Mononuclear cell (primary cell): ENCODE data around the gene NOX3. TPM values are rescaled to one million over a fixed set of nuclear protein-coding genes. Genes with fewer than 3 reads are reported as not detected.
"Not testable (repeated sequence)": the region's sequence is repeated elsewhere in the genome, so short reads cannot be mapped to it uniquely, and the experiment has no call there.

Experiments
- H3K27me3 ChIP-seq: 2 replicates; pipeline ENCODE4 v1.6.0; 2011; ENCODE audit warnings: low read length, control low read depth; ENCODE audit not compliant: insufficient read depth
- H3K4me1 ChIP-seq: 2 replicates; pipeline ENCODE4 v1.5.1; 2011; ENCODE audit warnings: mild to moderate bottlenecking, low read length, control low read depth; ENCODE audit not compliant: insufficient read depth
- H3K4me3 ChIP-seq: 2 replicates; pipeline ENCODE4 v1.5.1; 2011; ENCODE audit warnings: mild to moderate bottlenecking, low read length, moderate library complexity
- H3K9me3 ChIP-seq: 2 replicates; pipeline ENCODE4 v1.5.1; 2011; ENCODE audit warnings: low read depth, mild to moderate bottlenecking, control low read depth, low read length
- total RNA-seq: library from RNA; depleted of rRNA; stranded (reverse); fragments of >200 nt; gene quantifications from one replicate; pipeline ENCODE4 v1.2.3, GENCODE V29; 2012

NOX3 gene
- total RNA-seq, 1 donor: not detected

DNA sequence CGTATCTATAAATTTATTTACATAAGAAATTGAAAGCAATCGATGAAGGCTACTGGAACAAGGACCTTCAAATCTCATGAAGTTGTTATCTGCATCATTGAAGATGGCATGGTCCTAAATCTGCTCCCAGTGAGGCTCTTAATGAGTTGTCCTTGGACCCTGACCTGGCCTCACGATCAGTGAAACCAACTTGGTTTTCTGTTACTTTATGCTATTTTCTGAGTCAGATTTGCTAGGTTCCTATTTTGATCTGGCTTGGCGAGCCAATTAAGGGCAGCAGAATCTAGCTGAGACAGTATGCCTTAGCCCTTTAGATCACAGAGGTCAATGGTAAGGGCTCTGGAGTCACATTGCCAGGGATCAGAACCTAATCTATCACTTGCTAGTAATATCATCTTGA, 30.1 kb upstream of the NOX3 start:
- Histone ChIP-seq H3K4me3 (no peak overlapping the region), H3K4me1 (no peaks in the 10 kb centered on the region), H3K27me3 (no peaks in the 10 kb centered on the region), H3K9me3 (no peaks in the 10 kb centered on the region)

DNA sequence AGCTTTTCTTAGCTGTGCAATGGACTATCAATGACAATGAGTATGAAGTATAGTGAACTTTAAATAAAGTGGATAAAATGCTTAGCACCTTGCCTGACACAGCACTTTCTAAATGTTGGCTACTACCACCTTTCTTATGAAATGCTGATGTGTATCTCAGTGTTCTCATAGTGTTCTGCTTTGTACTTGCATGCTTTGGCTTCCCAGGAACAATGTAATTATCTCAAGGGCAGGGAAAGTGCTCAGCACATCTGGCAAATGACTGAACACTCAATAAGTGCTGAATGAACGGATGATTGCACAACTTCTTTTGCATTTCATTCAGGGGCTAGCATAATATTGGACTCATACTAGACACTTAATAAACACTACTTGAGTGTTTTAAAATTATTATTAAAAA, 28.2 kb upstream of the NOX3 start:
- H3K4me3 ChIP-seq: no peak overlapping the region
- no peaks in the 10 kb centered on the region for H3K27me3 ChIP-seq
- H3K4me1 ChIP-seq: no peaks in the 10 kb centered on the region
- no peaks in the 10 kb centered on the region for H3K9me3 ChIP-seq

- H3K4me3 ChIP-seq: no peak overlapping the region
- no peaks in the 10 kb centered on the region for H3K9me3 ChIP-seq
- H3K27me3 ChIP-seq: no peaks in the 10 kb centered on the region
- no peaks in the 10 kb centered on the region for H3K4me1 ChIP-seq
These were observed 25.6 kb upstream of the NOX3 start for GRCh38 chr6:155481215-155481614.

- no peaks in the 10 kb centered on the region for H3K4me1 ChIP-seq
- H3K27me3 ChIP-seq: no peaks in the 10 kb centered on the region
- no peaks in the 10 kb centered on the region for H3K9me3 ChIP-seq
- H3K4me3 ChIP-seq: no peak overlapping the region
These were observed 18.1 kb upstream of the NOX3 start for GRCh38 chr6:155473741-155474140.

GRCh38 chr6:155472886-155473285, 17.2 kb upstream of the NOX3 start:
- Histone ChIP-seq H3K4me1 (no peaks in the 10 kb centered on the region), H3K27me3 (no peaks in the 10 kb centered on the region), H3K4me3 (no peak overlapping the region), H3K9me3 (no peaks in the 10 kb centered on the region)

DNA sequence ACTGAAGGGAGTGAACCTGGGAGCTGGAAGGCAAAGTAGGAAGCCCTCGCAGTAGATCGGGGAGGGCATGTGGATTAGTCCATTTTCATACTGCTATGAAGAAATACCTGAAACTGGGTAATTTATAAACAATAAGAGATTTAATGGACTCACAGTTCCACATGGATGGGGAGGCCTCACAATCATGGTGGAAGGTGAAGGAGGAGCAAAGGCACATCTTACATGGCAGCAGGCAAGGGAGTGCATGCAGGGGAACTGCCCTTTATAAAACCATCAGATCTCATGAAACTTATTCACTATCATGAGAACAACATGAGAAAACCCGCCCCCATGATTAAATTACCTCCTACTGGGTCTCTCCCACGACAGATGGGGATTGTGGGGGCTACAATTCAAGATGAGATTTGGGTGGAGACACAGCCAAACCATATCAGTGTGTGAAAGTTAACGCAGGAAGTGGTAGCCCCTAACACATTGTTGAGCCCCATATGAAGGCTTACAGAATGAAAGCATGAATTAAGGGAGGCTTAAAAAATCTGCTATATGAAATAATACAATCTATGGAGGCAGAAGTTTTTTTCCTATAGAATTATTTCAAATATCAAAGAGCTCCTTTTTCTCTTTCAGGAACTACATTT, 15.5 kb upstream of the NOX3 start:
- H3K9me3 ChIP-seq: not testable (repeated sequence)

GRCh38 chr6:155468543-155468942, 12.9 kb upstream of the NOX3 start:
- H3K9me3 ChIP-seq, H3K27me3 ChIP-seq, H3K4me1 ChIP-seq, H3K4me3 ChIP-seq: not testable (repeated sequence)

More for the DNA sequence above, 15.5 kb upstream of the NOX3 start:
- not testable (repeated sequence) for H3K27me3 ChIP-seq, H3K4me3 ChIP-seq, H3K4me1 ChIP-seq

GRCh38 chr6:155466539-155466938, 10.9 kb upstream of the NOX3 start:
- no peaks in the 10 kb centered on the region for H3K27me3 ChIP-seq
- no peak overlapping the region for H3K4me3 ChIP-seq
- no peaks in the 10 kb centered on the region for H3K4me1 ChIP-seq
- H3K9me3 ChIP-seq: no peaks in the 10 kb centered on the region

DNA sequence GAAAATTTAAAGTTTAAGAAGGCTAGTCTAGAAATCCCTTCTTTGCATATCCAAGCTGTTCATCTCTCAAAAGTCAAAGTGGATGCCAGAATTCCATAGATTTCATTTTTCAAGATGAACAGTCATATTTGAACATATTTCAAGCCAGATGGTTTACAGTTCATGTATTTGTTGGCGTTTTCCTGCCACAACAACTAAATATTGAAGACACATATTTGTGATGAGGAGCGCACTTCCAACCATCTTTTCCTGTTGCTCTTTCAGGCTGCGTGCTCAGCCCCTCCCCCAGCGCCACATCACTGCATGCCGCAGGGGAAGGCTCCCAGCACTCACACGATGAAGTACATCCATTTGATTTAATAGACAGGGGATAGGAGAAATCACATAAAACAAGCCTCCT, 5.9 kb upstream of the NOX3 start:
- Histone ChIP-seq H3K4me1 (no peaks in the 10 kb centered on the region), H3K9me3 (no peaks in the 10 kb centered on the region), H3K27me3 (no peaks in the 10 kb centered on the region), H3K4me3 (no peak overlapping the region)

GRCh38 chr6:155454471-155454870, 1.2 kb downstream of the NOX3 start:
- Histone ChIP-seq H3K27me3 (no peaks in the 10 kb centered on the region), H3K9me3 (no peaks in the 10 kb centered on the region), H3K4me1 (no peaks in the 10 kb centered on the region), H3K4me3 (no peak overlapping the region)

DNA sequence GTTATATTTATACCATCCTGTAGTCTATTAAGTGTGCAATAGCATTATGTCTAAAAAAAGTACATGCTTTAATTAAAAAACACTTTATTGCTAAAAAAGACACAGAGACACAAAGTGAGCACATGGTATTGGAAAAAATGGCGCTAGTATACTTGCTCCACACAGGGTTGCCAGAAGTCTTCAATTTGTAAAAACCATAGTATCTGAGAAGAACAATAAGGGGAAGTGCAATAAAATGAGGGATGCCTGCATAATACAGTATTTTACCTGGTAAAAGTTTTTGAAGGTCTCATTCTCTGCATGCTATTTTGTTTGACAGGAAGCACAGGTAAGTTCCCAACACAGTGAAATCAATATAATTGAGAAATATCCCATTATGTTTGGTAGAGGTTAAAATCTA, 1.6 kb downstream of the NOX3 start:
- Histone ChIP-seq H3K27me3 (no peaks in the 10 kb centered on the region), H3K9me3 (no peaks in the 10 kb centered on the region), H3K4me1 (no peaks in the 10 kb centered on the region), H3K4me3 (no peak overlapping the region)

GRCh38 chr6:155452576-155452975, 3.1 kb downstream of the NOX3 start:
- Histone ChIP-seq H3K9me3 (no peaks in the 10 kb centered on the region), H3K27me3 (no peaks in the 10 kb centered on the region), H3K4me3 (no peak overlapping the region), H3K4me1 (no peaks in the 10 kb centered on the region)

DNA sequence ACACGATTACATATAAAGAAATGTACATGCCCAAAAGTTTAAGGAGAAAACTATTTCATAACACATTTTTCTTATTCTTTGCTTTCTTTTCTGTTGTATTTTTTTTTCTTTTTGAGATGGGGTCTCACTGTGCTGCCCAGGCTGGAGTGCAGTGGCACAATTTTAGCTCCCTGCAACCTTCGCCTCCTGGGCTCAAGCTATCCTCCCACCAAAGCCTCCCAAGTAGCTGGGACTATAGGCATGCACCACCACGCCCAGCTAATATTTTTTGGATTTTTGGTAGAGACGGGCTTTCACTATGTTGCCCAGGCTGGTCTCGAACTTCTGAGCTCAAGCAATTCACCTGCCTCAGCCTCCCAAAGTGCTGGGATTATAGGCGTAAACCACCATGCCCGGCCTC, 4.1 kb downstream of the NOX3 start:
- H3K27me3 ChIP-seq, H3K4me3 ChIP-seq, H3K4me1 ChIP-seq, H3K9me3 ChIP-seq: not testable (repeated sequence)

DNA sequence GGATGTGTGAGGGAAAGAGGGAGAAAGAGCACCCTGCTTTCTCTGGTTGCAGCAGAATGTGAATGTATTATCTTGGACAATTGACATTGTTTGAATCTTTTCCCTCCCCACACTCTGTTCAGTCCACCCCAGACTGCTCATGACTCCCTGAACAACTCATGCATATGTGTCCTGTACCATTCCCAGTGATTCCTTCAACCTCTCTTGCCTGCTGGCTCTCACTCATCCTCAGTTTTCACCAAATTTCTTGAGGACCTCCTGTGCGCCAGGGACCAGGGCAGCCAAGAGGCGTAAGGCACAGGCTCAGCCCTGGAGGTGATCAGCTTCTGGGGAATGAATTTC, 5.4 kb downstream of the NOX3 start:
- no peak overlapping the region for H3K4me3 ChIP-seq
- no peaks in the 10 kb centered on the region for H3K4me1 ChIP-seq

DNA sequence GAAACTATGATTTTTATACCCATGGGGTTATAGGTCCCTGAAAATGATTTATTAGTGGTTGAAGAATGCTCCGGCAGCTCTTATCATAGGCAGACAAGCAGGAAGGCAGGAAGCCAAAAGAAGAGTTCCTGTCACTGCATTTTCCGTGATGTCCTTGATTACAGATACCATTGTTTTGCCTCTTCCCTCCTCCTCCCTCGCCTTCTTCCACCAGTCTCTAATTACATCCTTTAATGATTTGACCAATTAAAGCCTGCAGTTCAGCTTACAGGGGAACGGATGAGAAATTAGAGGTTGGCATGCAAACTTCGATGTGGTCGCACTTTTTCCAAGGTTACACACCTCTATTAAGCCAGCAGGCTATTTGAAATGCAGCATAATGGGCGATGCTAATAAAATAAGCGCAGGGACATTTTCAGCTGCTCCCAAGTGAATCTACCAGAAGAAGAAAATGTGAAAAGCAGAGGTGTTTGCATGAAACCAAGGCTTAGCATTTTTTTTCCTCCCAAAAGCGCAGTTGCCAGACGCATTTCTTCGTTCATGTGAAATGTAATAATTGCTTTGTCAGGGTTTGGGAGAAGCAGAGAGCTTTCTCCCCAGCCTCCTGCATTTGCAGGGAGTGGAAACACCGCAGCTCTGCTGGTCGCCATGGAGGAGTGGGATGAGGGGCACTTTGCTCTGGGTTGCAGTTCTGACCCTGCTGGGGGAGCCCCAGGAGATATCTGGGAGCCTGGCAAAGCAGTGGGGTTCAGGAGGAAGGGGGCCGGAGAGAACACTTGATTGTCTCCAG, 6.0 kb downstream of the NOX3 start:
- no peaks in the 10 kb centered on the region for H3K4me1 ChIP-seq
- H3K27me3 ChIP-seq: no peaks in the 10 kb centered on the region
- no peaks in the 10 kb centered on the region for H3K9me3 ChIP-seq
- H3K4me3 ChIP-seq: no peak overlapping the region

More for the DNA sequence above, 5.4 kb downstream of the NOX3 start:
- Histone ChIP-seq H3K27me3 (no peaks in the 10 kb centered on the region), H3K9me3 (no peaks in the 10 kb centered on the region)
